ENCODE measurements around the gene NLGN3. TPM values are rescaled to one million over a fixed set of nuclear protein-coding genes. Genes with fewer than 3 reads are reported as not detected.

NLGN3 gene
- total and polyA plus RNA-seq, 2 experiments from 2014 or later, result 0.11 to 0.34 TPM

DNA sequence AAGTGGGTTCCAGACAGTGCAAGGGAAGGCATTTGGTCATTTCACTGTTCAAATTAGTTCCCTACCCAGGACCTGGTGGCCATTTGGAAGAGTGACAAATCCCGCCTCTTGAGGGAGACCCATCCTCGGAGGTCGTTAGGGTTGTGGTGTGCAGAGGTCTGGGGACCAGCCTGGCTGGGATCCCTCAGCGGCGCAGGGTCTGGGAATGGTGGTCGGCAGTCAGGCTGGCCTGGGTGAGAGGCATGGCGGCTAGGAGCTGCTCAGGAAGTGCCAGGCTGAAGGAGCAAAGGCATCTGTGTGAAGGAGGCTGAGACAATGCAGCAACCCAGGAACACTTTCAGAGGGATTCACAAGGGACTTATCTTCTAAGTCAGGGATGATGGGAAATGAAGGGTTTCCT, 6.7 kb downstream of the NLGN3 start:
- 70% methylated on average over 4 to 7 of the region's 7 CpGs for WGBS, 2 experiments (ENCODE audit: low coverage in 1 of 2, low lambda C conversion rate in 2 of 2, missing lambda C conversion rate in 2 of 2)
- in situ Hi-C loops (cut with MboI), result loop anchor here (25.0 kb wide), 1 partner anchor 164 kb away; no protein-coding TSS in a partner anchor

DNA sequence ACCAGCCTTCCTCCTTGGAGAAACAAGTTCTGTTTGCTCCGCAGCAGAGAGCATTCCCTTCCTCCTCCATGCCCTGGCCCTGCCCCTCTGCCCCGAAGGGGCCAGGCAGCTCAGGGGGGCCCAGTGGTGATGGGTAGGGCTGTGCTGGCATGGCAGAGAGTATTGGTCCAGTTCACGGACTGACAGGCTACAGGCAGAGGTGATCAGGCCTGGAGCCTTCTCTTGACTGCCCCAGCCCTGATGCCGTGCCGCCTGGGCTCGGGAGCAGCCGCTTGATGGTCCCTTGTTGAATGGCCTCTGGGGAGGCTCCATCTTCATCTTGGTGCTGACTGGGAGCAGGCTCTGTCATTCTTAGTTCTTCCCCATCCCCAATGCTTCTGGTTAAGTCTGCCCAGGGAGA, 9.6 kb downstream of the NLGN3 start:
- H3K9me3 ChIP-seq (ENCODE audit: low read depth), result no peaks in the 10 kb centered on the region
- no peak overlapping the region for H3K27ac ChIP-seq
- no peaks in the 10 kb centered on the region for H3K36me3 ChIP-seq (ENCODE audit: low read depth)
- H4K20me1 ChIP-seq (ENCODE audit: insufficient read depth), result no peaks in the 10 kb centered on the region
- no peak for TF ChIP-seq EZH2phosphoT487 (IDR thresholded peaks at IDR 0.05; ENCODE audit: insufficient read depth, low read depth)
- TF ChIP-seq EZH2 (IDR thresholded peaks at IDR 0.05; ENCODE audit: insufficient read depth, poor library complexity, severe bottlenecking), result no peak
- no peak overlapping the region for H3K9ac ChIP-seq
- no peaks in the 10 kb centered on the region for H3K27me3 ChIP-seq (replicated peaks; ENCODE audit: insufficient read depth)
- H3K4me3 ChIP-seq, result no peak overlapping the region
- H3K79me2 ChIP-seq (ENCODE audit: insufficient read depth), result no peaks in the 10 kb centered on the region
- H3K9me2 ChIP-seq (ENCODE audit: insufficient read depth), result no peaks in the 10 kb centered on the region
- no peak overlapping the region for H2AFZ ChIP-seq
- WGBS, 2 experiments (ENCODE audit: low coverage in 1 of 2, low lambda C conversion rate in 2 of 2, missing lambda C conversion rate in 2 of 2), result 80 to 96% methylated on average over 2 to 5 of the region's 7 CpGs
- H3K4me1 ChIP-seq (ENCODE audit: insufficient read depth), result no peaks in the 10 kb centered on the region
- no peak for DNase-seq
- in situ Hi-C loops (cut with MboI), result loop anchor here (25.0 kb wide), 1 partner anchor 167 kb away; no protein-coding TSS in a partner anchor
- no peak overlapping the region for H3K4me2 ChIP-seq (ENCODE audit: unreplicated experiment)
- no peaks in the 10 kb centered on the region for H3F3A ChIP-seq (ENCODE audit: insufficient read depth)

More for the DNA sequence above, 6.7 kb downstream of the NLGN3 start:
- Histone ChIP-seq H4K20me1 (ENCODE audit: insufficient read depth) (no peaks in the 10 kb centered on the region), H3F3A (ENCODE audit: insufficient read depth) (0 out of 2 replicates have a peak, but pooled peaks cover 3% of the 10 kb centered on the region), H2AFZ (no peak overlapping the region), H3K9me3 (ENCODE audit: low read depth) (no peaks in the 10 kb centered on the region), H3K4me3 (no peak overlapping the region), H3K27ac (no peak overlapping the region), H3K4me1 (ENCODE audit: insufficient read depth) (no peaks in the 10 kb centered on the region), H3K4me2 (ENCODE audit: unreplicated experiment) (no peak overlapping the region), H3K79me2 (ENCODE audit: insufficient read depth) (no peaks in the 10 kb centered on the region), H3K27me3 (replicated peaks; ENCODE audit: insufficient read depth) (no peaks in the 10 kb centered on the region), H3K9ac (no peak overlapping the region), H3K9me2 (ENCODE audit: insufficient read depth) (no peaks in the 10 kb centered on the region), H3K36me3 (ENCODE audit: low read depth) (no peaks in the 10 kb centered on the region)
- no peak for TF ChIP-seq EZH2 (IDR thresholded peaks at IDR 0.05; ENCODE audit: insufficient read depth, poor library complexity, severe bottlenecking)
- TF ChIP-seq EZH2phosphoT487 (IDR thresholded peaks at IDR 0.05; ENCODE audit: insufficient read depth, low read depth), result no peak
- DNase-seq, result no peak

DNA sequence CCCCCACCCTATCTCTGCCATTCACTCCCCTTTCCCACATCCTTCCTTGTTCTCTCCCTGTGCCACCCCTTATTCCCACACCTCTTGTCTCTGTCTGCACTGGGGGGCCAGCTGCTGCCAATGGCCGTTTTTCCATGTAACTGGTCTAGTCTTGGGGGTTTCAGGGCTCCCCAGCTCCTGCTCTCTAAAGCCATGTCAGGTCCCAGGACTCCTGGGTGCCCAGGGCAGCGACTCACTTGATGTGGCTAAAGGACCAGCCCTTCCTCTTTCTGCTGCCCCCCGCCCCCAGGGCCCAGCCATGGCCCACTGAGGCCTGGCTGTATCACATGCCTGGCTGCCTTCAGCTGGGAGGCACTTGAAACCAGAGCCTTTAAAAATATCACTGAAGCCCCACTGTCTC, 10.0 kb downstream of the NLGN3 start:
- no peaks in the 10 kb centered on the region for H3K36me3 ChIP-seq (ENCODE audit: low read depth)
- H4K20me1 ChIP-seq (ENCODE audit: insufficient read depth), result no peaks in the 10 kb centered on the region
- no peaks in the 10 kb centered on the region for H3K9me2 ChIP-seq (ENCODE audit: insufficient read depth)
- H3K27ac ChIP-seq, result no peak overlapping the region
- no peak overlapping the region for H3K4me2 ChIP-seq (ENCODE audit: unreplicated experiment)
- in situ Hi-C loops (cut with MboI), result loop anchor here (25.0 kb wide), 1 partner anchor 167 kb away; no protein-coding TSS in a partner anchor
- DNase-seq, result no peak
- no peak overlapping the region for H3K9ac ChIP-seq
- H3K4me1 ChIP-seq (ENCODE audit: insufficient read depth), result no peaks in the 10 kb centered on the region
- no peak overlapping the region for H3K4me3 ChIP-seq
- H3K9me3 ChIP-seq (ENCODE audit: low read depth), result no peaks in the 10 kb centered on the region
- 20 to 46% methylated on average over 1 to 3 of the region's 3 CpGs for WGBS, 2 experiments (ENCODE audit: low coverage in 1 of 2, low lambda C conversion rate in 2 of 2, missing lambda C conversion rate in 2 of 2)
- H3K27me3 ChIP-seq (replicated peaks; ENCODE audit: insufficient read depth), result no peaks in the 10 kb centered on the region
- no peaks in the 10 kb centered on the region for H3K79me2 ChIP-seq (ENCODE audit: insufficient read depth)
- no peak overlapping the region for H2AFZ ChIP-seq
- TF ChIP-seq EZH2 (IDR thresholded peaks at IDR 0.05; ENCODE audit: insufficient read depth, poor library complexity, severe bottlenecking) (no peak), EZH2phosphoT487 (IDR thresholded peaks at IDR 0.05; ENCODE audit: insufficient read depth, low read depth) (no peak)
- no peaks in the 10 kb centered on the region for H3F3A ChIP-seq (ENCODE audit: insufficient read depth)

DNA sequence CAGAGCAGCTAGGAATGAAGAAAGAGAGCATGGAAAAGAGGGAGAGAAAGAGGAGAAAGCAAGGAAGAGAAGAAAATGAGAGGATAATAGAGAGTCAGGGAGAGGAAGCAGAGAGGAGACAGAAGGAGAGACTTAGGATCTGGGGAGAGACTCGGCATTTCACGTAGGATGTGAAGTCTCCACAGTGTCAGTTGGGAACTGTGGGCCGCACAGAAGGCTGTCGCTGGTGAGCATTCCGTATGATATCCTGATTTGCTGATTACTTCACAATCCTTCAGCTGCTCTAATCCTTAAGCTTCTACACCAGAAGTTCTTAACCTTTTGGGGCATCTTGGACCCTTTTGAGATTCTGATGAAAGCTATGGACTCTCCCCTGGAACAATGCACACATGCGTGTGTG, 14.0 kb downstream of the NLGN3 start:
- H3K27ac ChIP-seq, result no peak overlapping the region
- no peaks in the 10 kb centered on the region for H3K4me1 ChIP-seq (ENCODE audit: insufficient read depth)
- in situ Hi-C loops (cut with MboI), result loop anchor here (25.0 kb wide), 1 partner anchor 171 kb away; no protein-coding TSS in a partner anchor
- no peak for DNase-seq
- TF ChIP-seq EZH2 (IDR thresholded peaks at IDR 0.05; ENCODE audit: insufficient read depth, poor library complexity, severe bottlenecking) (no peak), EZH2phosphoT487 (IDR thresholded peaks at IDR 0.05; ENCODE audit: insufficient read depth, low read depth) (no peak)
- 85 to 92% methylated on average over 6 of the region's 6 CpGs for WGBS, 2 experiments (ENCODE audit: low coverage in 1 of 2, low lambda C conversion rate in 2 of 2, missing lambda C conversion rate in 2 of 2)
- H3K79me2 ChIP-seq (ENCODE audit: insufficient read depth), result no peaks in the 10 kb centered on the region
- no peaks in the 10 kb centered on the region for H4K20me1 ChIP-seq (ENCODE audit: insufficient read depth)
- no peak overlapping the region for H3K4me2 ChIP-seq (ENCODE audit: unreplicated experiment)
- no peak overlapping the region for H3K4me3 ChIP-seq
- no peaks in the 10 kb centered on the region for H3K9me3 ChIP-seq (ENCODE audit: low read depth)
- H3K36me3 ChIP-seq (ENCODE audit: low read depth), result no peaks in the 10 kb centered on the region
- H3F3A ChIP-seq (ENCODE audit: insufficient read depth), result no peaks in the 10 kb centered on the region
- H3K27me3 ChIP-seq (replicated peaks; ENCODE audit: insufficient read depth), result no peaks in the 10 kb centered on the region
- H3K9me2 ChIP-seq (ENCODE audit: insufficient read depth), result no peaks in the 10 kb centered on the region
- no peak overlapping the region for H3K9ac ChIP-seq
- H2AFZ ChIP-seq, result no peak overlapping the region
